Dedifferentiated amniotic fluid mesenchymal stem cell (primary cell): ENCODE measurements around the gene TSPAN9.

Experiments used
- DNase-seq: peaks from one replicate; pipeline ENCODE4 v3.0.0-alpha.2; 2016; ENCODE audit errors: extremely low spot score

Gene TSPAN9

DNA sequence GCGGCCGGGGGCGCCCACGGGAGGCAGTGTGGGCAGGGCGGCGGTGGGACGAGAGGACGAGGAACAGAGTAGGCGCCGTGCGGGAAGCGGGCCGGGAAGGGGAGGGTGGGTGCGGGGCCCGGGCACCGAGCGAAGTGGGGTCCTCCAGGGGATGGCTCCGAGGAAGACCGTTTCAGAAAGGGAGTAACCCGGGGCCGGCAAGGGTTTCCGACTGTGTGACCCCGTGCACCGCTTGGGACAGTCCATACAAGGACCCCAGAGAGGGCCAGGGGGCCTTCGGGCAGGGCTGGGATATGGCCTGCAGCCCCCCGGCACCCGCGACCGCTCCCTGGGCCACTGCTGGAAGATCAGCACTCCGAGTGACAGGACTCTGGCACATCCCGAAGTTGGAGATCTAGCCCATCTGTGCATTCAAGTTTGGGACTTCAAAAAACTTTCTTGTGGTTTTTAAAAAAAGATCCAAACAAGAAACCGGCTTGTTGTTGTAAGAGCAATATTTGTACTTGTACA is 448 bp downstream of the TSPAN9 start:
- DNase-seq: peak; percentile 31

DNA sequence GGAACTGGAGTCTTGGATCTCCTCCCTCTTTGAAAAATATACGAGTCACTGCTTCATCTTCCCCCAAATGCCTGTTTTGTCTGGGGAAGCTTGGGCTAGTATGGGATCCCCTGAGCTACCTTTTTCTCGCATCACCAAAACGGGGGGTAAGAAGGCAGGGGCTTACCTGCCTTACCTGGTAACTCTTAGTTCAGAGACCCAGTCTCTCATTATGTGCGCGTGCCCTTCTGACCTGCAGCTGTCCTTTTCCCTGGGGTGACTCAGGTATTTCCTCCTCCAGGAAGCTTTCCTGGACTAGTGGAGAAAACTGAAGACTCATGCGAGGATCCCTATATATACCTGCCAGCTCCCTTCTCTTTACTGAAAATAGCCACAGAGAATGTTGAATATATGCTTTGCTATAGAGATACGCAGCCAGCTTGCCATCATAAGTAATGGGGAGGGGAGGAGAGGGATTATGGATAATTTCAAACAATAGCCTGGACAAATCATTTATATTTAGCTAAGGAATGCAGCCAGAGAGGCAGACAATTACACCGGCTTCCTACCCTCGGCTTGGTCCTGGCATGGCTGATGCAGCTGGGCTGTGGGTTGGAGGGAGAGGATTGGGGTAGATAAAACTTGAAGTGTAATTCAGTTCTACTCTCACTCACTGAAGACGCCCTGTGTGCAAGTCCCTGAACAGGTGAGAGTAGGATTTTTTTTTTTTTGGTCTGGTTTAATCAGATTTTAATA is 1.1 kb downstream of the TSPAN9 start:
- no peak for DNase-seq

DNA sequence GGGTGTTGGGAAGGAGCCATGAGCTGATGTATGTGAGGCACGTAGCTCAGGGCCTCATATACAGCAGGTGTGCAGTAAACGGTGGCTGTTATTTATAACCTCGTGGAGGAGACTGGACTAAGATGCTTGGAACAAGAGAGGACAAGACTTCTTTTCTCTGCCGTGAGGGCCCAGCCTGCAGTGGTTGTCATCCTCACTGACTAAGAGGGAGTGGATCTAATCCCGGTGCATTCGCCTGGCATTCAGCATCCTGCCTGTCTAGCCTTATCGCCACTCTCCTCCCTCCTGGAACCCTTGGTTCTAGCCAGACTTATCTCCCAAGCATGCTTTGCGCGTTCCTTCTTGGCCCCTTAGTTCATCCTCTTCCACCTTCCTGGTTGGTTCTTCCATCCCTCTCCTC is 3.9 kb downstream of the TSPAN9 start:
- no peak for DNase-seq

DNA sequence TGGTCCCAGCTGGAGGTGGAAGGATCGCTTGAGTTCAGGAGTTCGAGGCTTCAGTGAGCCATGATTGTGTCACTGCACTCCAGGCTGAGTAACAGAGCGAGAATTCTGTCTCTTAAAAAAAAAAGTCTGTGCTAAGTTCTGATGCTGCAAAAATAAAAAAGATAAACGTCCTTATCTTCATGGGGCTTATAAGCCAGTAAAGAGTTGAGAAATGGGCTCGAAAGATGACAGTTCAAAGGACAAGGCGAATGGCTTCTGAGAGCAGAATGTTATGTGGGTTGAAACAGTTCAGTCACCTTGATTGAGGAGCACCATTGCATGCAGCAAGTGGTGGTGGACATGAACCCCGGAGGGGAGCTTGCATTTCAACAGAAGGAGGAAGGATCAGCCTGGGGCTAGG is 4.7 kb downstream of the TSPAN9 start:
- no peak for DNase-seq

DNA sequence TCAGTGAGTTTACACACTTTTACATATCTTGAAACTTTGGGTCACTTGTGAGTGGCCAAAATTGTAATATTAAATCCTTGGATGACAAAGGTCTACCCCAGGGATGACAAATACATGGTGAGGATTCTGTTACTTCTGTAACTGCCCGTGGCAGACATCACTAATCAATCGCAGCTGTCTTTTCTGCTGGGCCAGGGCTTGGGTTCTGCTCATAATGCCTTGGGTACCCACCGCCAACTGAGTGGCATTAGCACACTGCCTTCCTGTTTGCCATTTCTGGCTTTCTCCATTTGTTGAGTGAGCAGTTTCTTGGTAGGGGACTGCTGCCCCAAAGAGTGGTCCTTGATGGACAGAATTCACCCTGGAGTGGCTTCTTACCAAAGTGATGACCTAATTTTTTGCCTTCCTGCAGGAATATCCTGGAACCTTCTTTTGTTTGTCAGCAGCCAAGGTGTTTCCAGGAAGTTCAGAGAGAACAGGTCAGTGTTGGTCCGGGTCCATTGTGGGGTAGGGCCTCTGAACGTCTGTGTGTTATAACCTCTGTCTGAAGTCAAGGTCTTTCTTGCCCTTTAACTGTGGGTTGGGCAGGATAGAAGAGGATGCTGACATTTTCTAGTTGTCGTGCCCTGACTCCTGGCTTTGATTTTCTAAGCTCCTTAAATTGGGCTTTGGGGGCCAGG is 6.2 kb downstream of the TSPAN9 start:
- DNase-seq: no peak

DNA sequence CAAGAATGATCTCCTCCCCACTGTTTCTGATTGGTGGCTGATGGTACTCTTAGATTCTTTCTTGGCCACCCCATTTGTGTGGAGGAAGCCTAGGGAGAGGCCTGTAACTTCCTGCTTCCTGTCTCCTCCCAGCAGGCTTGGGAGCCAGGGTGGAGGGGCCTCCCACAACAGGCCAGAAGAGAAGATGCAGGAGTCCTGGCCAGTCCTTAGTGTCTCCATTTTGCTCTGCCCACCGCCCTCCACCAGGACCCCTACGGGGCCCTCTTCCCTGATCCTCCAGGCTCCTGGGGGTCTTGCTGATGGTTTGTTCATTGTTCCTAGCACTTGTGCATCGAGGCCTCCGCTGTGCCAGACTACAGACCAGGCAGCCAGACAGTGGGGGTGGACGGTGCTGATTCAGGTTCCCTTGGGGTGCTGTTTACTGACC is 6.8 kb downstream of the TSPAN9 start:
- DNase-seq: no peak

DNA sequence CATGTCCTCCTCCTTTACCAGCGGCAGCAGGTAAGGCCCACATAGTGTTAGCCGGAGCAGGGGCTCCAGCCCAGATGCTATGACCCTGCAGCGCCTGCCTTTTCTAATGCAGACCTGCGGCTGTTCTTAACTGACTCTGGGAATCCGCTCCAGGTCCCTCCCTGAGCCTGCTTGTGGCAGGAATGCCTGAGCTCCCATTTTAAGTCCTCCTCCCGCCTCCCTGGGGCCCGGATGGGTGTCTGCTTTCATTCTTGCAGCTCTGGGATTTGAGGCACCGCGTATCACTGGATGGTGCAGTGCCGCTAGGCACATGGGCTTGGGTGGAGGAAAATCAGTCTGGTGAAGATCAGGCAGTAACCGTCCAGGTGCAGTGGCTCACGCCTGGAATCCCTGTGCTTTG is 7.6 kb downstream of the TSPAN9 start:
- no peak for DNase-seq

DNA sequence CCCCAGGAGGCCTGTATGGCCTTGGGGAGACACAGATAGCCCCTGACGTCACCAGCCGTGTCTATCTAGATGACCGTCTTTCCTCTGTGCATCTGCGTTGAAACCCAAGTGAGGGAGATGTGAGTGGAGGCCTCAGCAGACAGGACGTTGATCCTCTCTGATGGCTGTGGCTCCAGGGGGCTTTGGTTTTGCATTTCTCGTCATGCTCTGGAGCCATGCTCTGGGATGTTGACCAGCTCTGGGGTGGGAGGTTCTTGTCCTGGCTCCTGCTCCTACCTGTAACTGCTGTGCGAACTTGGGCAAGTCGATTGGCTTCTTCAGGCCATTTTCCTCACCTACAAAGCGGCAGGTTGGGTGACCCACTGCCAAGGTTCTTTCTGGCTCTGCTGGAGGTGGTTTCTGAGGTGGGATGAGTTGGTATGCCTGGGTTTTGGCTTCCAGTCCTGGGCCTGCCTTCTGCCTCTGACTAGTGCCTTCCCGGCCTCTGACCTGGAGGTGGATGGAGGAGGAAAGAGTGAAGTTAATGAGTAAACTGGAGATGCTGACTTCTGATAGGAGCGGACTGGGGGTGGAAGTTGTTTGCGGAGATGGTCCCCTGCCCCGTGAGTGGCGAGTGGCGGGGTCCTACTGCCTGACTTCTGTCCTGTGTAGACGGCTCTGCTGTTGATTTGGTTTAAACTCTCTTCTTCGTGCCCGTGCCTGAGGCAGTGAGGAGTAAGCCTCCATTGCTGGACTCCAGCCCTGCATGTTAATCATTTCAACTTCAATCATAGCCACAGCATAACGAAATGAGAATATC is 8.4 kb downstream of the TSPAN9 start:
- DNase-seq: no peak

DNA sequence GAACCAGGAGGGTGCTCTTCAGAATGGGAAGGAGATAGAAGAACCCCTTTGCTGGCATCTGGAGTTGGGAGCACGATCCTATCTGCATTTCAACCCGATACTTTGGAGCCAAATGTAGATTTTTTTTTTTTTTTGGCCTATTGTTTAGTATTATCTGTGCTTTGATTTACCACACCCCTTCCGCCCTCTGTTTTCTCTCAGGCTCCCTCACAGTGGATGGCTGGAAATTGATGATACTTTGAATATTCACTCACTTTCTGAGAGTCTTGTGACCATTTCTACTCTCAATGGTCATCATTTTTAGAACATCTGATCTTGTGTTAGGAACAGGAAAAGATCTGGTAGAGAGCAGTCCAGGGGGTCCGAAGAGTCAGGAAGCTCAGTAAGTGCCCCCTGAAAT is 9.0 kb downstream of the TSPAN9 start:
- no peak for DNase-seq

DNA sequence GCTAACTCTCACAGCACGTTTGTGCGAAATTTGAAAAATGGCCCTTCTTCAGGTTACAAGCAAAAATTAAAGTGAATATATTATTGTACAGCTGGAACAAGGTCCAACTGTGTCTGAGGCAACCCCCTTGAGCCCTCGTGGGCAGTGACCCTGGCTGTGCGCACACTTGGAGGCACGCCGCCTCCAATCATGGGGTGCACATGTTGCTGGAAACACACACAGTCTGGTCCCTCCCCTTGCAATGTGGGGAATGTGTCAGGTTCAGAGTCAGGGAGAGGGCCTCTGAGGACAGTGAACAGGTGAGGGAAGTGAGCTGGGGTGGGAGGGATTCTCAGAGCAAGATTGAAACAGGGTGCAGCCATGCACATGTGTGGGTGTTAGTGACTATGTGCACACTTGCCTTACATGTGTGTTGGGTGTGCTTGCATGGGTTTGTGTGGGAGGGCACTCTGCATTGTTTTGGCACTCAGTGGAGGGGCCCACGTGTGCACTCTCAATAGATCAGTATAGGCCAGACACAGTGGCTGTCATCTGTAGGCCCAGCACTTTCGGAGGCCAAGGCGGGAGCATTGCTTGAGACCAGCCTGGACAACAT is 9.6 kb downstream of the TSPAN9 start:
- no peak for DNase-seq

DNA sequence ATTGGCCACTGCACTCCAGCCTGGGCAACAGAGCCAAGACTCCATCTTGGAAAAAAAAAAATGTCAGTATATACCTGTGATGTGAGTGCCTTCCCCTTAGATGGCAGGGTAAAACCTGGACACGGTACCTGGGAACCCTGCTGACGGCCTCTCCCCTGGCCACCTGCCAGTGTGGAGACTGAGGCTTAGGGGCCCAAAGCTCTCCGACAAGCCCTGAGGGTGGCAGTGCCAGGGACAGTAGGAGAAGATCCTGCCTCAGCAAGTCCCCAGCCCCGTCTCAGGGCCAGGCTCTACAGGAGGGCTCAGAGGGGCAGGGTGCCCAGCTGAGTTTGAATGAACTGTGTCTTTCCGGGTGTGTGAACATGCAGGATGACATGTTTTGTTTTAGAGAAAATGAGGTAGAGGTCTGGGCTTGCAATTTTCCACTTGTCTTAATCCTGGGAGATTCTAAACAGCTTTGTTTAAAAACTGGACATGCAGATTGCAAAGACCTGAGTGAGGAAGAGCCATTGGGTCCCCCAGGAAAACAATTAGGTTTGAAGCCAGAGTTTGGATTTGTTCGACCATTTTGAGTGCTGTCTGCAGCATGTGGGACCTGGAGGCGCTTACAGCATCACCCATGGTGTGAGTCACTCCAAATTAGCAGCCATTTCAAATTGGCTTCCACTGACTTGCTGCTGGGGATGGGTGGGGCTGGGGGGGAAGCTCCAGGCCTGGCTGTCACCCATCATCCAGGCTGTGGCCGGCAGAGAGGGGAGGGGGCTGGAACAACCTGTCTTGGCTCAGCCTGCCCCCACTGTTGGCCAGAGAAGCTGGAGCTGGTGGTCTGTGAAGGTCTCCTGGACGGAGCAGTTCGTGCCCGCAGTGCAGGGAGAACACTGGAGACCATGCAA is 10.8 kb downstream of the TSPAN9 start:
- DNase-seq: no peak

DNA sequence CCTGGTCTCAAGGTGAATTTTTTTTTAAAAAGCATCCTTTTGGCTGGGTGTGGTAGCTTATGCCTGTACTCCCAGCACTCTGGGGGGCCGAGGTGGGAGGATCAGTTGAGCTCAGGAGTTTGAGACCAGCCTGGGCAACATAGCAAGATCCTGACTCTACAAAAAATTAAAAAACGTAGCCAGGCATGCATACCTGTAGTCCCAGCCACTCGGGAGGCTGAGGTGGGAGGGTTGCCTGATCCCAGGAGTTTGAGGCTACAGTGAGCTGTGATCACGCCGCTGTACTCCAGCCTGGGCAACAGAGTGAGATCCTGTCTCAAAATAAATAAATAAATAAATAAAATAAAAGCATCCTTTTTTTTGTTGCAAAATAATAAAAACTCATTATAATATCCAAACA is 12.4 kb downstream of the TSPAN9 start:
- no peak for DNase-seq

DNA sequence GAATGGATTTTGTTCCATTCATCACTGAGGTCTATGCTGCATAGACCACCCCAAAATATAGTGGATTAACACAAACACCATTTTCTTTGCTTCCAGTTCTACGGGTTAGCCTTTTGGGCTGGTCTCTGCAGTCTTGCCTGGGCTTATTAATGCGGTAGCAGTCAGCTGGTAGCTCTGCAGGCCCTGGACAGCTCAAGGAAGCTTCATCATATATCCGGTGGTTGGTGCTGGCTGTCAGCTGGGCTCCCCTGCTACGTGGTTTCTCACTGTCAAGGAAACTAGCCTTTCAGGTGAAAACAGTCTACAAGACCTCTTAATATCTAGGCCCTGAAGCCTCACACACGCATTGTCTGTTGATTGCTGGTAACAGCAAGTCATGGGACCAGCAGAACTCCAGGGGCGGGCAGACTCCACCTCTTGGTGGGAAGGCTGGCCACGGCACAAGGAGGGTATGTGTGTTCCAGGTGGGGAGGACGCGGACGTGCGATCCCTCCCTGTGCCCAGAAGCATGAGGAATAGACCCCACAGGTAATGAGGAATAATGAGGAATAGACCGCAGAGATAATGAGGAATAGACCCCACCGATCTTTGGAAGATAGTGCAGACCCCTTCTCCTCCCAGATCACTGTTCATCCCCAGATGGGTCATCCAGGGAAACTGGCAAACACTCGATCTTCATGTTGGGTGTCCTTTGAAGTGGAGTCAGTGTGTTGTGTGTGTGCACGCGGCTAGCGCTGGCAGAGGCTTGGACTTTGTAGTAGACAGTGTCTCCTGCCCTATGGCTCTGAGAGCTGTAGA is 13.3 kb downstream of the TSPAN9 start:
- no peak for DNase-seq

DNA sequence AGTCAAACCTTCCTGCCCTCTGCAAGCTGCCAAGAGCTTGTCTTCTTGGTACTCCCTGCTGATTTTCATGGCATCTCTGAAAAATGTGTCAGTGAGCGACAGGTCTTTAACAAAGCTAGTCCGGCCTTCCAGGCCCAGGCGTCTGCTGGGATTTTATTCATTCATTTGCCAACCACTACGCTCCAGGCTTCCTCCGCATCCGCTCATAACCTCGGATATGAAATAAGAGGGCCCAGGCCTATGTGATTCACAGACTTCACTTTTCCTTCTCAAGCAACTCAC is 13.8 kb downstream of the TSPAN9 start:
- no peak for DNase-seq

DNA sequence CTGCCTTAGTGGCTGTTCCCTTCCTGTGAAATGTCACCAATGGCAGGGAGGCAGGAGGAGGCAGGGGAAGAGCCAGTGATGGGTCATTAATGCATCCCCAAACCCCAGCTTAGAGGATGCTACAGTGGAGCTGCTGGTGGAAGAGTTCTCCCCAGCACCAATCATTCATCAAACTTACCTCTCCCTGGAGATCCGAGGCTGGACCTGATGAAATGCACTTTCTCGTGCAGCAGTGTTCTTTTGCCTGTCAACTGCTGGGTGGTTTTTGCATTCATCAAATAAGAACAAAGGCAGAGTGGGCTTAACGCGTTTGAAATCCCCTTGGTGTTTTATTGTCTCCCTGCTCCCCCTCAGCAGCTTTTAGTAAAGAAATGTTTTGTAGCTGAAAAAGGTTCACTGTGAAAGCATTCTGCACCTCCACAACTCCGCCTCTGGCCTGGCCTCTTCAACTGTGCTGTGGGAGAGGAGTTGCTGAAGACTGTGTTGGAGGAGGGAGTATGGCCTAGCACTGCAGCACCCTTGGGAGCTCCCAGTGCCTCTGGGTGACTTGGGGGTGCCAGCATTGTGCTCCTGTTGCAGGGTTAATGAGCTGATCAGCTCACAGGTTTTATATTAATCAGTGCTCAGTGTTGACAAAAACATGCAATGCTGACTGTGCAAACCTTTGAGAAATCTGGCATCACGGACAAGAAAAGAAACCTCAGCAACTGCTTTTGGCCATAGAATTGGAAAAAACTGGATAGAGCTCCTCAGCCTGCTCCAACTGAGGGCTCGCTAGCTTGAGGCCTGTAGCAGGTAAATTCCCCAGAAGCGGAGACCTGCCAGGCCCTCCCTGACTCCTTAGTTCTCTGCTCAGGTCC is 14.4 kb downstream of the TSPAN9 start:
- no peak for DNase-seq

DNA sequence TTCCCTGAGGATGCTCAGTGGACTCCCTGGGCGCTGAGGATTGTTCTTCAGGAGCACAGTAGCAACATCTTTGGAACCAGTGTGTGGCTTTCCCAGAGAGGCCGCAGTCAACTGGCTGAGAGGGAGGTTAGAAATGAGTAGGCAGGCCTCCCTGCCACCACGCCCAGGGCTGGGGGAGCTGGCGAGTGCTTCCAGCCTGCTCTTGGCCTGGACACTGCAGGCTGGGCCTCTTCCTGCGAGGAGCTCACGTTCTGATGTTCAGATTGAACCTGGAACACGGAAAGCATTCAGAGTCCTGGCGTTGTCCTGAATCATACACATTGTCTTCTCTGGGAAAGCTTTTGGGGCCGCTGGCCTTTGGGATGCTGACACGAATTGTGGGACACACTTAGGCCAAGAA is 15.6 kb downstream of the TSPAN9 start:
- no peak for DNase-seq

DNA sequence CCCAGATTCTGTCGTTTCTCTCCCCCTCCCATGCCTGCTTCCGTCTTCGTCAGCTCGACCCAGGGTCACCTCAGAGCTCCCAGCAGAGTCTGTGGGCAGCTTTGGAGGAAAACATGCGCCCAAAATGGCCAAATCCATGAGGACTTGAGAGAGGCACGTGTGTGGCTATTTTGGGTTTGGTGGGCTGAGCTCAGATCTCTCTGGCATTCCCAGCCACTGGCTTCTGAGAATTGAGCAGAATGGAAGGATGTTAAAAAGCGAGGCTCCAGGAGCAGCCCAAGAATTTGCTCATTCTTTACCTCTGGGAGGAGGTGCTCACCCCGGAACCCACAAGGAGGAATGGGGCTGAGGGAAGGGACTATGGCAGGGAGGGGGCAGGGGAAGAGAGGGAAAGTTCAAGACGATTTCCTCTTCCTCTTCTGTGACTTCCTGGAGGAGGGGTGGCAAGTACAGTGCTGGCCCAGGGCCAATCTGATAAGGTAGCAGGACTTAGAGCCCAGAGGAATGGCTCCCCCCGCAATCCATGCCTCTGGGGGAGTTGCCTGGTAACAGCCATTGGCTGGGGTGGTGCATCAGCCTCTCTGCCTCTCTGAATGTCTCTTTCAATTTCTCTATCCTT is 20.1 kb downstream of the TSPAN9 start:
- no peak for DNase-seq

DNA sequence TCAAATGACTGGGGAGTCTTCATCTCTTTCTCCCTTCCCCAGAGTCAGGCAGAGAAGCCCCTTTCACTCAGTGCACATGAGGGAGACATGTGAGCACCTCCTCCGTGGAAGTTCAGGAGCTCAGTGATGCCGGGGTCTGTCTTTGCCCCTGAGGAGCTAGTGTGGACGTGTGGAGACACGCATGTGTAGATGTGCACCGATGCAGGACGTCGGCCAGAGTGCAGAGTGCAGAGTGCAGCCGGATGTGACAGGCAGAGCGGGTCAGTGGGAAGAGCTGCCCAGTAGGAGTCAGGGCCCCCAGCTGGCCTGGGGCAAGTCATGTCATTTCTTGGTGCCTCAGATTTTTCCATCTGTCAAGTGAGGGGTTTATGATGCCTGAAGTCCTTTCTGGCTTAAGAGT is 20.7 kb downstream of the TSPAN9 start:
- no peak for DNase-seq

DNA sequence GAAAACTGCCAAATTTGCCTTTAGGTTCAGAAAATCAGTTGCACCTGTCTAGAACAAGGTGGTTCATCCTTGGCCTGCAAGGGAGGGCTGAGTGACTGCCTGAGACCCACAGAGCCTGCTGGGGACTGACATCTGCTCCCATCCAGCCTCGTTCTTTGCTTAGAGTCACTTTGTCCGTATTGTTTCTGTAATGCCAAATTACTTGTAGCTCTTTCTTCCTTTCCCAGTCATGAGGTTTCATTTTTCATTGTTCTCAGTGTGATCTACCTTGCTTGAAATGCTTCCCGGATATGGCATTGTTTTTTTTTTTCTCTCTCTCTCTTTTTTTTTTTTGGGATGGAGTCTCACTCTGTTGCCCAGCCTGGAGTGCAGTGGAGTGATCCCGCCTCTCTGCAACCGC is 21.3 kb downstream of the TSPAN9 start:
- no peak for DNase-seq
